HG02870 (cell line): ENCODE measurements around the gene ADGRV1.

Source experiments
- ATAC-seq: cut with Tn5 transposase; IDR thresholded peaks from one replicate; pipeline ENCODE4 v1.9.1; 2021; ENCODE audit warnings: mild to moderate bottlenecking, moderate library complexity; ENCODE audit not compliant: unreplicated experiment

The ADGRV1 gene

GRCh38 chr5:91177639-91178038 lies 619.0 kb downstream of the ADGRV1 start:
- ATAC-seq, result no peak

- no peak for ATAC-seq
Measured at GRCh38 chr5:91178461-91178860, 619.9 kb downstream of the ADGRV1 start.

- no peak for ATAC-seq
Measured at GRCh38 chr5:91179018-91179417, 620.4 kb downstream of the ADGRV1 start.

- ATAC-seq, result no peak
Measured at GRCh38 chr5:91180506-91180905, 621.9 kb downstream of the ADGRV1 start.

GRCh38 chr5:91182763-91183162 lies 624.2 kb downstream of the ADGRV1 start:
- peak; percentile 75 for ATAC-seq

- no peak for ATAC-seq
Measured at GRCh38 chr5:91183743-91184142, 625.1 kb downstream of the ADGRV1 start.

GRCh38 chr5:91186101-91186500 lies 627.5 kb downstream of the ADGRV1 start:
- ATAC-seq, result no peak

GRCh38 chr5:91187032-91187431 lies 628.4 kb downstream of the ADGRV1 start:
- no peak for ATAC-seq

- ATAC-seq, result no peak
Measured at GRCh38 chr5:91188755-91189154, 630.2 kb downstream of the ADGRV1 start.

GRCh38 chr5:91189480-91190313 lies 631.1 kb downstream of the ADGRV1 start:
- ATAC-seq, result no peak

GRCh38 chr5:91190314-91190690 lies 631.7 kb downstream of the ADGRV1 start:
- ATAC-seq, result no peak

GRCh38 chr5:91194824-91195381 lies 636.3 kb downstream of the ADGRV1 start:
- ATAC-seq, result no peak

GRCh38 chr5:91200692-91201091 lies 642.1 kb downstream of the ADGRV1 start:
- no peak for ATAC-seq

GRCh38 chr5:91206103-91206502 lies 647.5 kb downstream of the ADGRV1 start:
- no peak for ATAC-seq

- no peak for ATAC-seq
Measured at GRCh38 chr5:91206734-91207133, 648.1 kb downstream of the ADGRV1 start.

- no peak for ATAC-seq
Measured at GRCh38 chr5:91207248-91207647, 648.7 kb downstream of the ADGRV1 start.

GRCh38 chr5:91211997-91212713 lies 653.6 kb downstream of the ADGRV1 start:
- ATAC-seq, result no peak

GRCh38 chr5:91212714-91213092 lies 654.1 kb downstream of the ADGRV1 start:
- ATAC-seq, result no peak
